ENCODE measurements around the gene OPCML.

The OPCML gene

DNA sequence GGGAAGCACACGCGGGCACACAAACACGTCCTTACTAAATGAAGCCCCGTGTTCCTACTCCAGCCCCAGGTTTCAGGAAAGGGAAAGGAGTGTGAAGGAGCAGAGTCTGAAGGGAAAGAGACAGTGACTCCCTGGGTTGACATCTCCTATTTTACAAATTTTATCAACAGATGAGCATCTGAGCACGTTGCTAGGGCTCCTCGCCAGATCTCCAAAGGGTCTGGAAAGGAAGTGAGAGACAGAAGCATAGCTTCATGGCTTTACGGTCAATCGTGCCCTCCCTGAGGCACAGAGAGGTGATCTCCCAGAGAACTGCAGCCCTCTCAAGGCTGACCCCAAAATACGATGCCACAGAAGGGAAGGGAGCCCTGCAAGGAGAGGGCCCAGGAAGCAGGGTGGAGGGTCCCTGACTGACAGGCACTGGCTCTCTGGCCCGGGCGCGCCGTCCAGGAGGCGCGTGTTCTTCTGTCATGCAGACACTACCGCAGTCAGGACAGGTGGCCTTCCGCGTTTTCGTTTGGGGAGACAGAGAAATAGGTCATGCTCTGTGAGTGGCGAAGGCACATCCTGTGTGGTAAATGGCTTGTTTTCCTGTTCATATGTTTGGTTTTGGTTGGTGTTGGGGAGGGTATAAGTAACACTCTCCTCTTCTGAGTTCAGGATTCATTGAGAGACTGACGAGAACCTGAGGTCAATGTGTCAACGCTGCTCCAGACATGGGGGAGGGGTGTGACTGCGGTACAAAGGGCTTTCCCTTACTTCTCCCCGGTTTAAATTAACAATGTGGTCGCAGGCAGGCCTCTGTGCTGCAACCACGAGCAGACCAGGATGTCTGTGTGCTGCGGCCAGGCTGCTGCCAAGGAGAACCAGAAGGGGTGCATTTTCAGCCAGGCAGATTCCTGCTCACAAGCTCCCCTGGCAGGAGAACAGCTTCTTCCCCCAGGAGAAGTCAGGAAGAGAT lies 813.3 kb downstream of the OPCML start:
- DNase-seq (ENCODE audit: low spot score) = no peak

DNA sequence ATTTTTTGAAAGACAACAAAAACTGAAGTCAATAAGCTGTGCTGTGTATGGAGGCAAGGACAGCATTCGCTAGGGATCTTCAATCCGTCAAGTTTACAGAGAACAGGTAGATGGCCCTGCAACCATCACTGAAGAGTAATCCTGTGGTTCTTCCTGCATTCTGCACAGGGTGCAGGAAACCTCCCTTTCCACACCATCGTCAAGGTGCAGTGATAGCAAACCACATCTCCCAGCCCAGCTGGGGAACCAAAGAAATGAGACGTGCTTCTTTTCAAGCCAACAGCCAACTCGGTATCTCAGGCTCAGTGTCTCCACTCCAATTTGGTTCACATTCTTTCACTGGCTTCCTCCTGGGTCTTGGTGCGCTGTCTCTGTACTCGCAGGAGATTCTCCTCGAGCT lies 814.5 kb downstream of the OPCML start:
- no peak for DNase-seq (ENCODE audit: low spot score)

DNA sequence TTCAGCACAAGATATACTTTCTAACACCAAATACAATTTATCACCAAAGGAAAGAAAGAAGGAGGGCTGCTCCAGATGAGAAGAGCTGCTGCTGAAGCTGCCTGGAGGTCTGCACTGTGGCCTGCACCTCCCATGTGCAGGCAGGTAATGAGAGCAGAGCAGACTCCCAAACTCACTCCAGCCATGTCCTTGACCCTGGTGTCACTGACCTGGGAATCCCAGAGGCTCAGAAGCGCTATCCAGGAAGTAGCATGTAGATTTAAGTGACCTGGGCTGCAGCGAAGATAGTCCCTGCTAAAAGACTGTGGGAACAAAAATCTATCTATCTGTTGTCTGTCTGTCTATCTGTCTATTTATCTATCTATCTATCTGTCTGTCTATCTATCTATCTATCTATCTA lies 816.3 kb downstream of the OPCML start:
- DNase-seq (ENCODE audit: low spot score) = no peak

DNA sequence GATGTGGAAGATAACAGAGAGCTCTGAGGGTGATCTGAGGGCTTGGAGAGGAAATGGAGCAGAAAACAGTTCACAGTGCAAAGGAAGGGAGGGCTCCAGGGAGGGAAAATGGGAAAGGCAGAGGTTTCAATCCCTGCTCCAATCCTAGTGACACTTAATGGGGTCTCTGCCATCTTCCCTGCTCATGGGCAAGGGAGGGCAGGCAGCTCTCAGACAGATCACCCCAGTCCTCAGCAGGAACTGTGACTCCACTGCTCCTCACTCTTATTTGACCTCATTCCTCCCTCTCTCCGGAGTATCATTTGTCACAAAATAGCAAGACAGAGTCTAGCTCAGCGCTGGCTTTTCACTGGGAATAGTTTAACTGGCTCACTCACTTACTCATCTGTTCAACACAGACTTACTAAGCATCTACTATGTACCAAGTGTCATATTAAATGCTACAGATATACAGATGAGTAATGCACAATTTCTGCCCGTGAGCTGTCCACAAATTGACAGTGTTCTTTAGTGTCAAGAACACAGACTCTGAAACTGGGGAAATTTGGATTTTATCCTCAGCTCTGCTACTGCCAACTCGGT lies 817.4 kb downstream of the OPCML start:
- DNase-seq (ENCODE audit: low spot score) = no peak

DNA sequence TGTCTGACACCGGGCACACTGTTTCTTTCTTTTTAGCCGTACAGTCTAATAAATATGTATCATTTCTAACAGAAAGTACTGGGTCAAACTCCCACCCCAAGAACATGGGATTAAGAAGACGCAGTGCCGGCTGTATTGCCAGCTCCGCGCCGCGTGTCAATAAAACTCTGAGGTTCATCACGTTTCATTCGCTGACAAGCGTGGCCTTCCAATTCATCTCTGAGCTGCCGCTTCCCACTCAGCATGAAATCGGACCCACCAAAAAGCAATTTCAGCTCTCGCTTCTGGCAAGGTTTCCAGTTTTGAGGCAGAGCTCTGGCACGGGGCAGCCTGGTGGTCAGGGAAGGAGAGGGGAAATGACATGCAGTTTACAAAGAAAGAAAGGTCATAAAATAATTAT lies 819.8 kb downstream of the OPCML start:
- no peak for DNase-seq (ENCODE audit: low spot score)

DNA sequence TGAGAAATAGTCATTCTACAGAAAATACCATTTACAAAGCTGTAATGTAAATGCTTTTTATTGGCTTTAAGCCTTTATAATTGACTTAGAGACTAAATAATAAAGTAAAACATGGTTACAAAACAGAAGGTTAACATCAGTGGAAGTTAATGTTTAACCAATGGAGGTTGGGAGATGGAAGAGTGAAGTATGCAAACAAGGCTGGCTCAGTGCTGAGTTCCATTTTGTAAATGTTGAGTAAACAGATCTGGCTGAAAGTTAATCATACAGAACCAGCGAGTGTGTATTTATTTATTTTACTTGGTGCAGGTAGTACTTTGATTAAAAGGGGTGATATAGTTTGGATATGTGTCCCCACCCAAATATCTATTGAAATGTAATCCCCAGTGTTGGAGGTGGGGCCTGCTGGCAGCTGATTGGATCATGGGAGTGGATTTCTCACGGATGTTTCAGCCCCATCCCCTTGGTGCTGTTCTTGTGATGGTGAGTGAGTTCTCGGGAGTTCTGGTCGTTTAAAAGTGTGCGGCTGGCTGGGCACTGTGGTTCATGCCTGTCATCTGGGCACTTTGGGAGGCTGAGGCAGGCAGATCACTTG lies 827.4 kb downstream of the OPCML start:
- no peak for DNase-seq (ENCODE audit: low spot score)

DNA sequence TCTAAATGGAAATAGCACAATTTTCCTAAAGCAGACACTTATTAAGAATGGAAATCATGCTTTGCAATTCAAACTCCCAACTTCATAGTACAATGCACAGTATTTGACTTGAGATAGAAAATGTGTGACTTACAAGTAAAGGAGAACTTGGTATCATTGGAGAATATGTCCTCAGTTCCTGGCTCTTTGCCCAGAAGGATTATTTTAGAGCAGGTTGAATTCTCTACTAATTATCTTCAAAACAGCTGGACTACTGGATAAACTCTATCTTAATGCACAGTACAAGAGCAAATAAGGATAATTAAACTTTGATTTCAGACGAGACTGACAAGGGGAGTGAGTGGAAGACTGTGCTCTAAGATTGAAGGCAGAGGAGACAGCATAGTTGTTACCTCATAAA lies 839.4 kb downstream of the OPCML start:
- no peak for DNase-seq (ENCODE audit: low spot score)

DNA sequence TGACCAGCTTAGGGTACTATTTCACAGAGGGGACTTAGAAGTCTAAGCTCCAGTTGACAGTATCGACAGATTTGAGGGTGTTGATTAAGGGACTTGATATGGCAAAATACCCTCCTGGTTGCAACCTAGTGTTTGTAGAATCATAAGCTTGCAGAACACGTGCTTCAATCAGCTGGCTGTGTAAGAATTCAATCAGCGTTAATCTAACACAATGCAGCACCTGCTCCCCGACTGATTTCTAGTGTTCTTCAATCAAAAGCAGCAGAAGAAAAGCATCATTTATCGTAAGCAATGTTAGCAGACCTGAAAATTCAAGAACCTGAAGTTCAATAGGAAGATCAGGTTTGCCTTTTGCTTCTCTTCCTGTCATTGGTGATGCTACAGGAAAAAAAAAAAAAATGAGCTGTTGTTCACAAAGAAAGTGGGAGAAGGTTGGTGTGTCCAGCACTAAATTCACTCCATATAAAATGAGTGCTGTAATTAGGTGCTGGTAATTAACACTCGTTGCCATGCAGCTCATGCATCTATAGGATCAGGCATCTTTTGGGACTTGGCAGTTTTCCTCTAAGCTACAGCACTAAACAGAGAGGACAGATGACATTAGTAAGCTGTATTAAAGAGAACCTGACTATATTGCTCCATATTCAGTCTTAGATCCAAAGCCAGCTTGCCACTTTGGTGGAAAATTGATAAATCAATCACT lies 840.3 kb downstream of the OPCML start:
- DNase-seq (ENCODE audit: low spot score) = no peak

DNA sequence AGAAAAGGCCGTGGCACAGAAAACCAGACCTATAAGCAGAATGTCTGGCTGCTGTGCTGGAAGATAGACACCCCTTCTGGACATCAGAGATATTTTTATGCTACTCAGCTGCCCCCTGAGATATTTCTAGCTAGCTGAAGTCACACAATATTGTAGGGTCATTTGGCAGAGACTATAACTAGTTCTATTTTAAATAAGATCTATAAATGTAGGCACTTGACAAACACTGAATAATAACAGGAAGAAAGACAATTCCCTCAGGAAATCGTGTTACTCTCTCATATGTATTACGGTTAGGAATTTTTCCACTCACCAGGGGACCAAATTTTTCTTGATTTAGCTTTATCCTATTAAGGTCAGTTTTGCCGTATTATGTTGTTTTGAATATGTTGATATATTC lies 845.4 kb downstream of the OPCML start:
- no peak for DNase-seq (ENCODE audit: low spot score)

DNA sequence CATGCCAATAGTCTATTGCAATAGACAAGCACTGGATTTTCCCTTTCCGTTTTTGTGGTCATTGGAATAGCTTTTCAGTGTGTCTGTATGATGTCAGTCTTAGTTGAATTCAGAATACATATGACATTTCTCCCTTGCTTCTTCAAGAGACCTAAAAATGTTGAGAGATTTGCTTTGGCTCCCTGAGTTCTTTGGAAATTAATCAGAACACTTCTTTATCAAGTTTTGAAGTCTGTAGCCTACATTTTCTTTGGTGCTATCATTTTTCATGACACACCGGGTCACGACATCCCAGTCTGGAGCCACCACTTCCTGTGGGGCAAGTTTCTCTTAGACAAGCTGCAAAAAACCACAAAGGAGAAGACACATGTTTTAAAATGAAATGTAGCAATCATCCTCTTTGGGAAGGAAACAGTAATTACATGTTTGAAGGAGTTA lies 847.1 kb downstream of the OPCML start:
- no peak for DNase-seq (ENCODE audit: low spot score)

DNA sequence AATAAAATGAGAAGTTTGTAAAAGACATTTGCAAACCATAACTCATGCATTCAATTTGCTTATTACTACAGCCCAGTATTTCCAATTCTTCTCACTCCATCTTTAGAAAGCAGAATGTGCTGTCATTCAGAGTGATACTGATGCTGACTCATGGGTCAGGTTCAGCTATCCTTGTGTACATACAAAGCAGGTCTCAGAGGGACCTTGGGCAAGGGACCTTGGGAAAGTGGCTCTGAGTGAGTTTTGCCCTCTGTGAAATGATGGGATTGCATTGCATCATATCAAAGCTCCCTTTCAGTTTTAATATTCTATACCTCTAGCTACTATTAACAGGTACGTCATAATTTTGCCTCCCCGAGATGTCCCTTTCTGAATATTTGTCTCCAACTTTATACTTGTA lies 848.7 kb downstream of the OPCML start:
- no peak for DNase-seq (ENCODE audit: low spot score)

DNA sequence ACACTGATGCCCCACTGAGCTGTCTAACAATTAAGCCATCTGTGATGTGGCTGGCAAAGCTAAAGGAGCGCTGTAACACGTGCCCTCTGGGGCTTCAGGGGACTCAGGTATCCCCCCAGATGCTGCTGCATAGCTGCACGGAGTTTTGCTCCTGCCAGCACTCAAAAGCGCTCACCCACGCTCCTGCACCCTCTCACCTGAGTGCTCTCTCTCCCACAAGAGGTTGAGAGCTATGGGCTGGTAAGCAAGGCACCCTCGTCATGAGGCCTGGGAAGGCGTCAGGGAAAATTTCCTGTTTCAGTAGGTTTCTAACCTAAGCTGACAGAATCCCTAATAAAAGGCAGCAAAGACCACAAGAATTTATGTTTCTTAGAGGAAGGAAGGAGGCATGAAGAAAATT lies 850.3 kb downstream of the OPCML start:
- no peak for DNase-seq (ENCODE audit: low spot score)

DNA sequence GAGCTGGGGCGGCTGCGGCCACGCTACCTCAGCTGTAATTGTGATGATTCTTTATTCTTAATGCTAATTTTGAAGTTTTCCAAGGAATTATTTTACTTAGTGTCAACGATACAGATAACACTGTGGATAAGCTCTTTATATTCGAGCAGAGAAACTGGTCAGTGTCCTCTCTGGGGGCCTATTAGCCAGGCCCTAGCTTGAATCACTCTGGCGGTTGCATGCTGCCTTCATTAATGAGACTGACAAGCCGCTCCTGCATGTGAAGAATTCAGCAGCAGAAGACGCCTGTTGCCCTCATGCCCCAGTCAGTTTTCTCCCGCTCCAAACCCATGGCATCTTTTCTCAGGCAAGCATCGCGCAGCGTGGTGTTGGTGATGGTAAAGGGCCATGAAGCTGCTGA lies 851.7 kb downstream of the OPCML start:
- DNase-seq (ENCODE audit: low spot score) = no peak

DNA sequence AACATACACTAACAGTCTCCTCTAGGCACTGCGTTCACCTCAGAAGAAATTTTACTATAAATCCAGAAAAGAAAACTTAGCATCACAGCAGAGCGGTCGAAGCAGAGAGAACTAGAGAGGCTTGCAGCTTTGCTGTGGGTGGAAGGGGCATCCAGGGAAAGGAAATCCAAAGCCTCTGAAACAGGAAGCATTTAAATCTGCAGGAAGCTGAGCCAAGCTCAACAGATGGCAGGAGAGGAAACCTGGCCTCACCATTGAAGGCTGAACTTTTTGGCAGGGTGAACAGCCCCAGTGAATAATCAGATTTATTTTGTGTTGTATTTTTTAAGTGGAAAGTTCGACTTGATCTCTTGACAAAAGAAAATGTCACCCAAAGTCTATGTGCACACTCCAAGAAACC lies 858.1 kb downstream of the OPCML start:
- DNase-seq (ENCODE audit: low spot score) = no peak

DNA sequence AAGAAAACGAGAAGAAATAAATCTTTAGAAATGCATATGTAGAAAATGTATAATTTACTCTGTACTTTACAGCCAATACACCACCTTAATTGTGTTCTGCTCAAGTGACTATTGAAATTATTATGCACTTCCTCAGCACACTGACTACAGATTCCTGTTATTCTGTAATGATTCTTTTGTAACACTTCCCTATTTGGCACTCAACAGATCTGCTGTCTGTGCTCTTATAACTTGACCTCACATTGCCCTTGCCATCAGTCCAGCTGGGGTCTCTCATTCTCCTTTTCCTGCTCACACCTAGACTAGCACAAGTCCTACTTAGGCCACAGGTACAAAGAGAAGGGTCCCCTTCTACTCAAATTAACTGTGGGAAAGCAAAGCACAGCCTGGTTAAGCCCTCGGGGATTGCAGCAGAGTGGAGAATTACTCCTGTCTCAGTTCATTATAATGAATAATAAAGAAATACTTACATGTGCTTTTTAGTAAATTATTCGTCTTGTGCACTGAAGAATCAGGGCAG lies 860.4 kb downstream of the OPCML start:
- DNase-seq (ENCODE audit: low spot score) = no peak

DNA sequence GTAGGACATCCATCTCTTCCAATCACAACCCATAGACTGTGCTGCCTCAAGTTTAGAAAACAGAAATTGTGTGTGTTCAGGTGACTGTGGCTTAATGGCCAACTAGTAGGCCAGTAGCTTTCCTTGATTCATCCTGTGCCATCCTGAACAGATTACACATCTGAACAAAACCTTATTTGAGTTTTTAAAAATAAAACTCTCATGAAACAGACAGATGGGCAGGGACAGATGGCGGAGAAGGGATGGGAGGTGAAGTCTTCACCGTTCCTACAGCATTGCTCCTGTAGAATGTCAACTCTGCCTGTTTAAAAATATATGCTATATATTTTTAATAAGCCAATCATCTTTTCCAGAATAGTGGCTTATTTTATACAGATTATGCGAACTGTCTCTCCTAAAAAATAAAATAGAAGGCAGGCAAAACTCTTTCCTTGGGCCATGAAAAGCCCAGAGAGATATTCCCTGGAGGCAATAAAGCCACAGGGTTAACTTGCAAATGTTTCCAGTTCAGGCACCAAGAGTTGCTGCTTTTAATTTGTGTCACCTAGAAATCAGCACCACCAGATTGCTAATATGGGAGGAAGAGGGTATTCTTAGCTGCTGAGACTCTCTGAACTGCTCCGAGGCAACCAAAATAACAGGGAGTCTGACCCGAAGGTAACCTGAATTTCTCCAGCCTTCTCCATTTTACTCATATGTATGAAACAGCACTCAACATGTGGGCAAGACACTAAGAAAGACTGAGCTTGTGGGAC lies 861.2 kb downstream of the OPCML start:
- DNase-seq (ENCODE audit: low spot score) = no peak

DNA sequence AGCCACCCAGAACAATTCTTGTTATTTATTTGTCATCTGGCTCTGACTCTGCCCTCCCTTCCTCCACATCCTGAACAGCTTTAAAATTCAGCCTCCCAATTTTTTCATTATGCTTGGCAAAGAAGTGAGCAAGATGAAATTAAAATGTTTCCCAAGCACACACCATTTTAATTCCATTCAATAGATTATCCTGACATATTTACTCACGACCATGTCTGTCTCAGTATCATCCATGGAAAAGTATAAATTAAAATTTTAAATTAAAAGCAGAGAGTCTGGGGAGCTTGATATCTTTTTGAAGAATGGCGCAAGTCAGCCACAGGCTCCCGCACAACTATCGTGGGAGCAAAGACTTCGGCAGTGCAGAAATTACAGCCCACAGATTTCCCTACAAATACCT lies 862.4 kb downstream of the OPCML start:
- DNase-seq (ENCODE audit: low spot score) = no peak

DNA sequence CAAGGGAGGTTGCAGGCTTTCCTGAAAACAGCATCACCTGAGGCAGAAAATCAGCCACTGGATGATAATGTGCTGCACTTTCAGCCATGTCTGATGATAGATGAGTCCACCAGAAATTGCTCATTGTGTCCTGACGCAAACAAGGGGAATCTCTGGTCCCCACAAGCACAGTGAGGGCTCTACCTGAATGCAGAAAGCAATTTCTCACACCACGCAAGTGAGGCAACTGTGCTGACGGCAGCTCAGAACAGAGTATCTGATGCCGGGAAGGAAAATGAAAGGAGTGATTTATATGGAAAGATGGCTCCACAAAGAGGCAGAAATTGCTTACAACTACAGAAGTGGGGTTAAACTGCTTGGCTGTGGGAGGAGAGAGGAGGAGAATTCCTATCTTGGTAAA lies 867.1 kb downstream of the OPCML start:
- no peak for DNase-seq (ENCODE audit: low spot score)

DNA sequence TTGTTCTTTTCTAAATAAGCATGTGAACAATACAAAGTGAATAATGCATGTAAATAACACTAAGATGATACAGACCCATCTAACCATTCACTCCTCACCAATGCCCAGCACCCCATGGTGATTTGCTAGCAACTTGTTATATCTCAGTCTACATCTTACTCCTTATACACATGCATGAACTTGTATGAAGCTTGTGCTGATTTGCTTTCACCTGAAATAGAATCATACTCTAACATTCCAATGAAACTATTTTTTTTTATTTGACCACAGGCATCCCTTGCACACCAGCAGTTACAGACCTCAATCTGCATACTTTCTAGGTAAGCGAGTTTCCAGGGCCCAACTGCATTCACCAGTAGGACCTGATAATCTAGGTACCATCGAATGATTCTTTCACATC lies 873.6 kb downstream of the OPCML start:
- no peak for DNase-seq (ENCODE audit: low spot score)

DNA sequence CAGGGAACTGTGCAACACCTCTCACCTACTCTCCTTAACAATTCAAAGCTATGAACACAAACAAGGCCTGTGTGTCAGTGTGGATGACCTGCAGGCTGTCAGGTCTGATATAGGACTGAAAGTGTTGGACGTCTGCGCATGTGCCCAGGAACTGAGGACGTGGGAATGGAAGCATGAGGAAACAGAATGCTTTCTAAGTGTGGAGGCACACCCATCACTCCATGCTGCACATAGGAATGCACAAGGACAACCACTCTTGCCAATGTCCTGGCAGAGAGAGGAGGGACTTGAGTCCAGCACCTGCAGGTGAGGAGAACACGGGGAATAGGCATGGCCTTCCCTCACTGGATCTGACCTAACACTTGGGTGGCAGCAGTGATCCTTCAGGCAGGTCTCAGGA lies 874.3 kb downstream of the OPCML start:
- no peak for DNase-seq (ENCODE audit: low spot score)

DNA sequence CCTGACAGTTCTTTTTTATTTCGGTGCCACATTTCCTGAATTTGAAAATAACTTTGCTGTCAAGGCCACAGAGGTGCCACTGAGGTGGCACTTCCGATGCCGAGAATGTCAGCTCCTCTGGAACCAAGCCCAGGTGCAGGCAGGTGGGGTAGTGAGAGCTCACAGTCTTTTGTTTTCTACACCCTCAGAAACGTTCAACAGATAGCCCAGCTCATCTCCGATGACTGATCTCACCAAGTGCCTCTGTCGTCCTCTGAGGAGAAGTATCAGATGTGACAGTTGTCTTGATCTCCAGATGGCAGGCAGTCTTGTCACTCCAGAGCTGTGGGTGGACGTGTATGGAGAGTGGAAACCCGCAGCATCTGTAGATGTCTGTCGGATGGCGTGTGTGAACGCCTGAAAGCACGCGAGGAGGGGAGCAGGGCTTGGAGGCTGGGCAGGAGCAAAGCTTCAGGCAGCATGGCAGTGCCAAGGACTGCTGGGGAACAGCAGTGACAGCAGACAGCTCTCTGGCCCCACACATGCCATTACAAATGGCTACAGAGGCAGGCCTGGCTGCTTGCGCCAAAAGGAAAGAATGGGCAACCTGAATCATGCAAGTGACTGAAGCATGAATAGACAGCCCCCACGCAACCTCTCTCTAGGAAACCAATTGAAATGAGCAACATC lies 877.0 kb downstream of the OPCML start:
- no peak for DNase-seq (ENCODE audit: low spot score)

Measured in hematopoietic multipotent progenitor cell treated with erythropoietin and hydrocortisone succinate and interleukin-3 and kit ligand, for 17 days (in vitro differentiated cells).